GM12878 (cell line): ENCODE measurements around the gene VAV2.

Experiments used
- CTCF ChIP-seq, 3 experiments: IDR thresholded peaks in 2 of 3; conservative IDR thresholded peaks in 1 of 3; 2 replicates each; pipeline ENCODE4 v1.5.1; 2011; ENCODE audit warnings: low read depth in 3 of 3, low read length in 3 of 3, mild to moderate bottlenecking in 3 of 3, control low read depth in 2 of 3, moderate library complexity in 2 of 3, inconsistent platforms in 1 of 3, mixed read lengths in 1 of 3; ENCODE audit not compliant: control insufficient read depth in 2 of 3, insufficient read depth in 1 of 3; ENCODE audit errors: extremely low read depth in 1 of 3
- SUZ12 ChIP-seq: fragments of 200-600 bp; sonication (generic); IDR thresholded peaks from one replicate; pipeline ENCODE4 v1.6.1; 2018; ENCODE audit warnings: antibody characterized with exemption, mild to moderate bottlenecking; ENCODE audit not compliant: unreplicated experiment

GRCh38 chr9:134035041-134036039, 43.2 kb upstream of the VAV2 start:
- TF ChIP-seq SUZ12 (no peak), CTCF (IDR thresholded peaks at IDR 0.05 in 2 of 3, conservative IDR thresholded peaks at IDR 0.05 in 1 of 3; ENCODE audit: control insufficient read depth in 2 of 3, extremely low read depth in 1 of 3, insufficient read depth in 1 of 3, low read depth in 3 of 3, low read length in 3 of 3) (no peak)
